GM23248 (cell line): Measurements from ENCODE around the gene SLC18A3.

Source experiments
- EZH2 ChIP-seq: fragments of 200-600 bp; sonication (generic); IDR thresholded peaks from 2 replicates; pipeline ENCODE4 v1.6.1; 2018; ENCODE audit warnings: antibody characterized with exemption, mild to moderate bottlenecking; ENCODE audit not compliant: insufficient read depth, poor library complexity, severe bottlenecking
- EZH2phosphoT487 ChIP-seq: fragments of 200-600 bp; sonication (generic); IDR thresholded peaks from 2 replicates; pipeline ENCODE4 v1.6.1; 2018; ENCODE audit warnings: antibody characterized with exemption, moderate library complexity, mild to moderate bottlenecking, low read depth; ENCODE audit not compliant: insufficient read depth

- TF ChIP-seq EZH2phosphoT487 = 0 out of 2 replicates have a peak, but pooled peaks have one; percentile 15
- TF ChIP-seq EZH2 = no peak
Measured at GRCh38 chr10:49569031-49569631, 41.0 kb upstream of the SLC18A3 start.
